ENCODE measurements around the gene MYO7B.
A peak's percentile ranks its signal among the peaks of the same experiment; 100 is the strongest.

MYO7B gene

GRCh38 chr2:127664065-127664894, 128.8 kb downstream of the MYO7B start:
- DNase-seq (ENCODE audit: low spot score), result no peak

GRCh38 chr2:127664895-127665225, 129.4 kb downstream of the MYO7B start:
- no peak for DNase-seq (ENCODE audit: low spot score)

- DNase-seq (ENCODE audit: low spot score), result no peak
Observed at GRCh38 chr2:127665267-127665893, 129.9 kb downstream of the MYO7B start.

- DNase-seq (ENCODE audit: low spot score), result no peak
Observed at GRCh38 chr2:127669056-127669455, 133.6 kb downstream of the MYO7B start.

GRCh38 chr2:127670055-127670956, 134.8 kb downstream of the MYO7B start:
- no peak for DNase-seq (ENCODE audit: low spot score)

GRCh38 chr2:127670957-127671290, 135.4 kb downstream of the MYO7B start:
- no peak for DNase-seq (ENCODE audit: low spot score)

- no peak for DNase-seq (ENCODE audit: low spot score)
Observed at GRCh38 chr2:127671557-127672302, 136.2 kb downstream of the MYO7B start.

GRCh38 chr2:127672341-127673224, 137.1 kb downstream of the MYO7B start:
- no peak for DNase-seq (ENCODE audit: low spot score)

- DNase-seq (ENCODE audit: low spot score), result no peak
Observed at GRCh38 chr2:127673291-127674069, 138.0 kb downstream of the MYO7B start.

- peak; percentile 63 for DNase-seq (ENCODE audit: low spot score)
Observed at GRCh38 chr2:127674241-127675209, 139.0 kb downstream of the MYO7B start.

GRCh38 chr2:127675331-127676261, 140.1 kb downstream of the MYO7B start, which contains the start of gene LIMS2:
TSS of gene LIMS2 (minus strand) at chr2:127675530. CDS start at chr2:127675024, 506 bp downstream.
- DNase-seq (ENCODE audit: low spot score), result peak; percentile 70

- no peak for DNase-seq (ENCODE audit: low spot score)
Observed at GRCh38 chr2:127676906-127677305, 141.4 kb downstream of the MYO7B start.

GRCh38 chr2:127678531-127678930, 143.0 kb downstream of the MYO7B start:
- DNase-seq (ENCODE audit: low spot score), result no peak

GRCh38 chr2:127678991-127679390, 143.5 kb downstream of the MYO7B start:
- DNase-seq (ENCODE audit: low spot score), result no peak

- no peak for DNase-seq (ENCODE audit: low spot score)
Observed at GRCh38 chr2:127679680-127680361, 144.3 kb downstream of the MYO7B start.

GRCh38 chr2:127680706-127681287, 145.3 kb downstream of the MYO7B start:
- no peak for DNase-seq (ENCODE audit: low spot score)

- no peak for DNase-seq (ENCODE audit: low spot score)
Observed at GRCh38 chr2:127681288-127681804, 145.9 kb downstream of the MYO7B start.
